Measurements from ENCODE around the gene TRPV4. TPM values are rescaled to one million over a fixed set of nuclear protein-coding genes. Genes with fewer than 3 reads are reported as not detected.

Gene TRPV4
- polyA plus RNA-seq, 1 donor, result 0.76 TPM

DNA sequence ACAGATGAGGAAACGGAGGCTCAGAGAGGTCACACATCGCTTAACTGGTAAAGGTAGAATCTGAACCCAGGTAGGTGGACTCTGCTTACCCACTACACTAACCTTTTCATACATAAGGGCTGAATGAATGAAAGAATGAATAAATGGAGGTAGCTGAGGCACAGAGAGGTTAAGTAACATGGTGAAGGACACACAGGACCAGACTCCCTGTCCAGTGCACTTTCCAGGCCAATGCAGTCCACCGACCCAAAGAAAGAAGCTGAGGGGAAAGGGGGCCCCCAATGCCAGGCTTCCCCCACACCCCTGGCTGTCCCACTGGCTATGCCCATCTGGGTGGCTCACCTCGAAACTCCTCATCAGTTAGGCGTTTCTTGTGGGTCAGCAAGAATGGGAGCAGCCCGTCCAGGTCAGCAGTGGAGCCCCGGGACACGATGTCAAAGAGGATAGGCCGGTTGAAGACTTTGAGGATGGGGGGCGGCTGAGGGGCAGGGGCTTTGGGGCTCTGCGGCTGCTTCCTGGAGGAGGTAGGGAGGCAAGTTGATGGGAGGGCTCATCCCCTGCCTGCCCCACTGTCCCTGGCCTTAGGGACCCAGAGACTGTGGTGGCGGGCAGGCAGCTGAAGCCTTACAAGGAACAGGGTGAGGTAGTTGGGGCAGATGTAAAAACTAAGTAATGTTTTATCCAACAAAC lies 25.1 kb downstream of the TRPV4 start:
- WGBS (ENCODE audit: insufficient coverage, low lambda C conversion rate), result no CpG with 5 or more reads among the region's 12 CpGs
- Histone ChIP-seq H3K4me3 (ENCODE audit: low read length) (no peak overlapping the region), H3K27me3 (ENCODE audit: control insufficient read depth, insufficient read depth, low read length) (no peaks in the 10 kb centered on the region), H3K27ac (ENCODE audit: low read length) (no peak overlapping the region), H3K36me3 (ENCODE audit: control insufficient read depth, insufficient read depth, low read length) (no peaks in the 10 kb centered on the region), H3K4me1 (ENCODE audit: control insufficient read depth, insufficient read depth, low read length) (no peaks in the 10 kb centered on the region), H3K9me3 (ENCODE audit: control insufficient read depth, low read depth, low read length) (no peaks in the 10 kb centered on the region)
- no peak for DNase-seq

DNA sequence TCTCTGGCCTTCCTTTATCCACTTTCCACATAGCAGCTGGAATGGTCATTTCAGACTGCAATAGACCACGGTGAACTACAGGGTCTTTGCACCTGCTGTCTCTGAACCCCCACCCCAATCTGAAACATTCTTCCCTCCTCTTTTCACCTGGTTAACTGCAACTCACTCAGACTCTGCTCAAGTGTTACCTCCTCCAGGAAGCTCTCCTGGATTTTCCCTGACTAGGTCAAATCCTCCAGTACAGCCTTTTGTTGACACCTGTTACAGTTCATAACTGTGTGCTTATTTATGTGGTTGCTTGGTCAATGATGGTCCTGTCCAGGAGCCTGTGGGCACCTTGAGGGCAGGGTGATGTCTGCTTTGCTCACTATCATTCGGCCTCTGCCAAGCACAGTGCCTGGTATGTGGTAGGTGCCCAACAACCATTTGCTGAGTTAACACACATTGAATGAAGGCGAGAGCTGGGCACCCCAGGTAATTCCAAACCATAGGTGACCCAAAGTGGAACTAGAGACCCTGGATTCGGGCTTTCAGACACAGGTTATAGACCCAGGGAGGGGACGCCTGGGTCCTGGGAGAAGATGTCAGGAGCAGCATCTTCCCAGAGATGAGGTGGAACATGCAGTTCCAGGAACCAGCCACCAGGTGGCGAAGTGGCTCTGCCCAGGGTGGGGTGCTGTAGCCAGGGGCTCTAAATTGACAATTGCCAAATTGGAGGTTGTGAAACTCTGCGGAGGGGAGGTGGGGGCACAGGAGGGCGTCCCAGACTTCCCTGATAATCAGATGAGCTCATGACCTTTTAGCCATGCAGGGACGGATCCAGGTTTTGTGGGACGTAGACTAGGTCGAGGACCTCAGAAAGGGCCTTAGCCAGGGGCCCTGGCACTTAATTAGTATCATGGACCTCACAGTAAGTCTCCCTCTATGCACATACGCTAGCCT lies 28.1 kb downstream of the TRPV4 start:
- H3K27me3 ChIP-seq (ENCODE audit: control insufficient read depth, insufficient read depth, low read length), result no peaks in the 10 kb centered on the region
- H3K4me1 ChIP-seq (ENCODE audit: control insufficient read depth, insufficient read depth, low read length), result no peaks in the 10 kb centered on the region
- H3K36me3 ChIP-seq (ENCODE audit: control insufficient read depth, insufficient read depth, low read length), result no peaks in the 10 kb centered on the region
- WGBS (ENCODE audit: insufficient coverage, low lambda C conversion rate), result 100% methylated on average over 1 of the region's 12 CpGs
- DNase-seq, result peak; percentile 26 to 44
- no peaks in the 10 kb centered on the region for H3K9me3 ChIP-seq (ENCODE audit: control insufficient read depth, low read depth, low read length)
- no peak overlapping the region for H3K27ac ChIP-seq (ENCODE audit: low read length)
- no peak overlapping the region for H3K4me3 ChIP-seq (ENCODE audit: low read length)

DNA sequence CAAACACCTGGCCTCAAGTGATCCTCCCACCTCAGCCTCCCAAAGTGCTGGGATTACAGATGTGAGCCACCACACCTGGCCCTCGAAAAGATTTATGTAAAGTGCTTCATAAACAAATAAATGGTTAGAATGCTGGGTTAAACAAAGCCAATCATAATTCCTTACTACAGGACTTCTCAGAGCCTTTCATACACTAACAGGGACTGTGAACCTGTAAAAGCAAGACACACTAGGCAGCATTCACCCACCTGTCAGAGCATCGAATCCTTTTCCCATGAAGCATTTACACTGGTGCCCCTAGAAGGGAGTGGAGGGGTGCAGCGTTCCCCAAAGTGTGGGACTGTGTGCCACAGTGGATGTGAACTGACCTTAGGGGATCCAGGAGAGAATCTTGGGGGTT lies 29.5 kb downstream of the TRPV4 start:
- H3K36me3 ChIP-seq (ENCODE audit: control insufficient read depth, insufficient read depth, low read length), result no peaks in the 10 kb centered on the region
- no peak overlapping the region for H3K4me3 ChIP-seq (ENCODE audit: low read length)
- H3K27ac ChIP-seq (ENCODE audit: low read length), result no peak overlapping the region
- no peak for DNase-seq
- WGBS (ENCODE audit: insufficient coverage, low lambda C conversion rate), result no CpG with 5 or more reads among the region's 3 CpGs
- H3K4me1 ChIP-seq (ENCODE audit: control insufficient read depth, insufficient read depth, low read length), result no peaks in the 10 kb centered on the region
- no peaks in the 10 kb centered on the region for H3K27me3 ChIP-seq (ENCODE audit: control insufficient read depth, insufficient read depth, low read length)
- no peaks in the 10 kb centered on the region for H3K9me3 ChIP-seq (ENCODE audit: control insufficient read depth, low read depth, low read length)

GRCh38 chr12:109802828-109803227 lies 30.4 kb downstream of the TRPV4 start:
- no peak overlapping the region for H3K27ac ChIP-seq (ENCODE audit: low read length)
- no peaks in the 10 kb centered on the region for H3K9me3 ChIP-seq (ENCODE audit: control insufficient read depth, low read depth, low read length)
- no CpG with 5 or more reads among the region's 15 CpGs for WGBS (ENCODE audit: insufficient coverage, low lambda C conversion rate)
- DNase-seq, result no peak
- no peak overlapping the region for H3K4me3 ChIP-seq (ENCODE audit: low read length)
- no peaks in the 10 kb centered on the region for H3K27me3 ChIP-seq (ENCODE audit: control insufficient read depth, insufficient read depth, low read length)
- no peaks in the 10 kb centered on the region for H3K4me1 ChIP-seq (ENCODE audit: control insufficient read depth, insufficient read depth, low read length)
- no peaks in the 10 kb centered on the region for H3K36me3 ChIP-seq (ENCODE audit: control insufficient read depth, insufficient read depth, low read length)

GRCh38 chr12:109800536-109800935 lies 32.7 kb downstream of the TRPV4 start:
- Histone ChIP-seq H3K27me3 (ENCODE audit: control insufficient read depth, insufficient read depth, low read length) (no peaks in the 10 kb centered on the region), H3K9me3 (ENCODE audit: control insufficient read depth, low read depth, low read length) (no peaks in the 10 kb centered on the region), H3K36me3 (ENCODE audit: control insufficient read depth, insufficient read depth, low read length) (no peaks in the 10 kb centered on the region), H3K4me3 (ENCODE audit: low read length) (no peak overlapping the region), H3K27ac (ENCODE audit: low read length) (no peak overlapping the region), H3K4me1 (ENCODE audit: control insufficient read depth, insufficient read depth, low read length) (no peaks in the 10 kb centered on the region)
- WGBS (ENCODE audit: insufficient coverage, low lambda C conversion rate), result no CpG with 5 or more reads among the region's 13 CpGs
- no peak for DNase-seq

DNA sequence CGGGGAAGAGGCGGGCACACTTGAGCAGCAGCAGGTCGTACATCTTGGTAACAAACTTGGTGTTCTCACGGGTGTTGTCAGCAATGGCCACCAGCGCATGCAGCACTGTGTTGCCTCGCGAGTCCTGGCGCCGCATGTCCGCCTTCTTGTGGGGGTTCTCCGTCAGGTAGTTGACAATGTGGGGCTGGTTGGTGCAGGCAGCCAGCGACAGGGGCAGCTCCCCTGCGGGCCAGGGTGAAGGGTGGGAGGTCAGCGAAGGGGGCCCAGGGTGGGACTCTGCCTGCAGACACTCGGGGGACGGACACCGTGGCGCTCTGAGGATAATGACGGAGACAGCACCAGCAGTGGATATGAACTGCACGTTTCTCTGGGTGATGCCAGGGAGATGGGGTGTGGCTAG lies 34.5 kb downstream of the TRPV4 start:
- no CpG with 5 or more reads among the region's 20 CpGs for WGBS (ENCODE audit: insufficient coverage, low lambda C conversion rate)
- H3K4me1 ChIP-seq (ENCODE audit: control insufficient read depth, insufficient read depth, low read length), result no peaks in the 10 kb centered on the region
- no peaks in the 10 kb centered on the region for H3K9me3 ChIP-seq (ENCODE audit: control insufficient read depth, low read depth, low read length)
- DNase-seq, result no peak
- no peaks in the 10 kb centered on the region for H3K36me3 ChIP-seq (ENCODE audit: control insufficient read depth, insufficient read depth, low read length)
- no peak overlapping the region for H3K4me3 ChIP-seq (ENCODE audit: low read length)
- H3K27ac ChIP-seq (ENCODE audit: low read length), result no peak overlapping the region
- no peaks in the 10 kb centered on the region for H3K27me3 ChIP-seq (ENCODE audit: control insufficient read depth, insufficient read depth, low read length)

GRCh38 chr12:109797905-109798669 lies 35.1 kb downstream of the TRPV4 start:
- H3K4me1 ChIP-seq (ENCODE audit: control insufficient read depth, insufficient read depth, low read length), result no peaks in the 10 kb centered on the region
- H3K36me3 ChIP-seq (ENCODE audit: control insufficient read depth, insufficient read depth, low read length), result no peaks in the 10 kb centered on the region
- no CpG with 5 or more reads among the region's 19 CpGs for WGBS (ENCODE audit: insufficient coverage, low lambda C conversion rate)
- no peak overlapping the region for H3K4me3 ChIP-seq (ENCODE audit: low read length)
- DNase-seq, result no peak
- H3K27me3 ChIP-seq (ENCODE audit: control insufficient read depth, insufficient read depth, low read length), result no peaks in the 10 kb centered on the region
- H3K9me3 ChIP-seq (ENCODE audit: control insufficient read depth, low read depth, low read length), result no peaks in the 10 kb centered on the region
- H3K27ac ChIP-seq (ENCODE audit: low read length), result no peak overlapping the region

DNA sequence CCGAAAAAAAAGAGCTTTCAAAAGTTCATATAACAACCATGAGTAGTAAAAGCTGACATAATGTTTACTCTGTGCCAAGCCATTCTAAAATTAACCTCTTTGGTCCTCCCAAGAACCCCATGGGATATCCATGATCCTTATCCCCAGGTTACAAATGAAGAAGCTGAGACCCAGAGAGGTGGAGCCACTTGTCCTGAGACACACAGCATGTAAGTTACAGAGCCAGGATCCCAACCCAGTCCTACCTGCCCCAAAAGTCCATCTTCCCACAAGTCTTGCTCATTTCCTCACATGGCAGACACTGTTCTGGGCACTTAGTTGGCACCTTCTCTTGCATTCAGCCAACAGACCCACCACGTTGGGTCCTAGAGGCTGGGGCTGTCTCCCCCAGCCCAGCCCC lies 37.1 kb downstream of the TRPV4 start:
- Histone ChIP-seq H3K27ac (ENCODE audit: low read length) (no peak overlapping the region), H3K27me3 (ENCODE audit: control insufficient read depth, insufficient read depth, low read length) (no peaks in the 10 kb centered on the region), H3K4me1 (ENCODE audit: control insufficient read depth, insufficient read depth, low read length) (no peaks in the 10 kb centered on the region), H3K4me3 (ENCODE audit: low read length) (no peak overlapping the region), H3K9me3 (ENCODE audit: control insufficient read depth, low read depth, low read length) (no peaks in the 10 kb centered on the region), H3K36me3 (ENCODE audit: control insufficient read depth, insufficient read depth, low read length) (no peaks in the 10 kb centered on the region)
- no CpG with 5 or more reads among the region's 2 CpGs for WGBS (ENCODE audit: insufficient coverage, low lambda C conversion rate)
- no peak for DNase-seq

DNA sequence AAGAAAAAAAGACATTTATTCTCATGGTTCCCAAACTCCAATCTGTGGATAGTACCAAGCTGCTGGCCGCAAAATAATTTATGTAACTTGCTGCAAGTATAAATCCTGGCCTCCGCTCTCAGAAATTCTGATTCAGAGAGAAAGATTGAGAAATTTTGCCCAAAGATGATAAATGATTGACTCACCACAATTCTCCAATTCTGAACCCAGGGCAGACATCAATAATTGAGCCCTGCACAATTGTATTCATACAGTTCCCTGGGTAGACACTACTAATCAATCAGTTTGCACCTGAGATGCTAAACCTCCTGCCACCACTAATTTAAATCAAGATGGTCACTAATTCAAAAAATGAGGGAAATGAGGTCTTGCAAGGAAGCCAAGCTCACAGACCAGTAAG lies 38.2 kb downstream of the TRPV4 start:
- H3K9me3 ChIP-seq (ENCODE audit: control insufficient read depth, low read depth, low read length), result no peaks in the 10 kb centered on the region
- H3K27ac ChIP-seq (ENCODE audit: low read length), result no peak overlapping the region
- no peaks in the 10 kb centered on the region for H3K27me3 ChIP-seq (ENCODE audit: control insufficient read depth, insufficient read depth, low read length)
- H3K36me3 ChIP-seq (ENCODE audit: control insufficient read depth, insufficient read depth, low read length), result no peaks in the 10 kb centered on the region
- H3K4me3 ChIP-seq (ENCODE audit: low read length), result no peak overlapping the region
- H3K4me1 ChIP-seq (ENCODE audit: control insufficient read depth, insufficient read depth, low read length), result no peaks in the 10 kb centered on the region
- WGBS (ENCODE audit: insufficient coverage, low lambda C conversion rate), result 100% methylated on average over 1 of the region's 2 CpGs
- no peak for DNase-seq

DNA sequence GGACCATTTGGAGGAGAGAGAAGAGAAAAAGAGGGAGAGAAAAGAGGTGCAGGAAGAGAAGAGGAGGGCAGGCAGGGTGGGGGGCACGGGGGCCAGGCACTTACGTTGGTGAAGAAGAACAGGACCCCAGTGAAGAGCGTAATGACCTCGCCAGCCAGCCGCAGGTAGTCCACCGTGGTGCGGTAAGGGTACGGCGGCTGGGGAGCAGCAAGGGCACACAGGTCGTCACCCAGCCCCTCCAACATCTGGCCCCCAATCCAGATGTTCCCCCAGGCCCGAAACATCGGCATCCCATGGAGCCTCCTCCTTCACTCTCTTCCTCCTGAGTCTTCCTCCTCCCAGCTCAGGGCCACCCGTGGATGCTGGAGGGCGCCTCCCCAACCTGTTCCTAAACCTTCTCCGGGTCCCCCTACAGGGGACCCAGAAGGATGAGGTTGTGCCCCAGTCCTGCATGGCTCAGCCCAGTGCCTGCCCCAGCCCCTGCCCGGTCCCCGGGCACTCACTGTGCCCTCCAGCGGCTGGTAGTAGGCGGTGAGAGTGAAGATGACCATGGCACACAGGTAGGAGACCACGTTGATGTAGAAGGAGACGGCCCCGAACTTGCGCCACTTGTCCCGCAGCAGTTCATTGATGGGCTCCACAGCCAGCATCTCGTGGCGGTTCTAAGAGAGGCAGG lies 39.2 kb downstream of the TRPV4 start:
- H3K27me3 ChIP-seq (ENCODE audit: control insufficient read depth, insufficient read depth, low read length), result no peaks in the 10 kb centered on the region
- H3K36me3 ChIP-seq (ENCODE audit: control insufficient read depth, insufficient read depth, low read length), result no peaks in the 10 kb centered on the region
- H3K4me3 ChIP-seq (ENCODE audit: low read length), result no peak overlapping the region
- no peak for DNase-seq
- no peaks in the 10 kb centered on the region for H3K9me3 ChIP-seq (ENCODE audit: control insufficient read depth, low read depth, low read length)
- no peak overlapping the region for H3K27ac ChIP-seq (ENCODE audit: low read length)
- H3K4me1 ChIP-seq (ENCODE audit: control insufficient read depth, insufficient read depth, low read length), result no peaks in the 10 kb centered on the region
- no CpG with 5 or more reads among the region's 26 CpGs for WGBS (ENCODE audit: insufficient coverage, low lambda C conversion rate)
